Measurements from ENCODE around the gene C1orf21. TPM values are rescaled to one million over a fixed set of nuclear protein-coding genes. Genes with fewer than 3 reads are reported as not detected.

Gene C1orf21
- total RNA-seq, 4 donors from 2014 or later: 13.1 to 30.6 (median 22.1) TPM

- Histone ChIP-seq H3K4me1 (no peaks in the 10 kb centered on the region), H3K36me3 (no peaks in the 10 kb centered on the region), H3K27me3 (no peaks in the 10 kb centered on the region), H3K9me3 (no peaks in the 10 kb centered on the region), H3K4me3 (replicated peaks in 1 of 3) (no peak overlapping the region), H3K27ac (no peak overlapping the region)
- intact Hi-C loops (cut with DNase I): loop anchor here (10.0 kb wide), 1 partner anchor 165 kb away; no protein-coding TSS in a partner anchor
- TF ChIP-seq CTCF (IDR thresholded peaks at IDR 0.05) (no peak), POLR2A (IDR thresholded peaks at IDR 0.05) (no peak)
- no peak for DNase-seq
- WGBS, 2 donors: 64 to 77% methylated on average over 5 of the region's 5 CpGs
Measured at GRCh38 chr1:184399192-184399847, 12.5 kb downstream of the C1orf21 start.

- WGBS, 2 donors: 89 to 97% methylated on average over 3 of the region's 3 CpGs
- TF ChIP-seq POLR2A (IDR thresholded peaks at IDR 0.05): no peak
- TF ChIP-seq CTCF (IDR thresholded peaks at IDR 0.05): no peak
- Histone ChIP-seq H3K9me3 (no peaks in the 10 kb centered on the region), H3K4me1 (peaks cover 0 to 8% of the 10 kb centered on the region in 2 donors), H3K27me3 (no peaks in the 10 kb centered on the region), H3K36me3 (no peaks in the 10 kb centered on the region), H3K4me3 (replicated peaks in 1 of 3) (no peak overlapping the region), H3K27ac (no peak overlapping the region)
- no peak for DNase-seq
- intact Hi-C loops (cut with DNase I): no loop called here
Measured at GRCh38 chr1:184403961-184404726, 17.3 kb downstream of the C1orf21 start.

- H3K4me1 ChIP-seq: peaks cover 0 to 8% of the 10 kb centered on the region in 2 donors
- WGBS, 2 donors: 93 to 96% methylated on average over 2 of the region's 2 CpGs
- no peak for DNase-seq
- intact Hi-C loops (cut with DNase I): no loop called here
- H3K9me3 ChIP-seq: no peaks in the 10 kb centered on the region
- no peak for TF ChIP-seq CTCF (IDR thresholded peaks at IDR 0.05)
- no peak for TF ChIP-seq POLR2A (IDR thresholded peaks at IDR 0.05)
- no peaks in the 10 kb centered on the region for H3K36me3 ChIP-seq
- no peak overlapping the region for H3K27ac ChIP-seq
- no peaks in the 10 kb centered on the region for H3K27me3 ChIP-seq
- H3K4me3 ChIP-seq (replicated peaks in 1 of 3): no peak overlapping the region
Measured at GRCh38 chr1:184404727-184405027, 17.8 kb downstream of the C1orf21 start.

GRCh38 chr1:184405094-184405800 lies 18.4 kb downstream of the C1orf21 start:
- intact Hi-C loops (cut with DNase I): no loop called here
- no peak for TF ChIP-seq POLR2A (IDR thresholded peaks at IDR 0.05)
- TF ChIP-seq CTCF (IDR thresholded peaks at IDR 0.05): no peak
- Histone ChIP-seq H3K4me3 (replicated peaks in 1 of 3) (no peak overlapping the region), H3K27me3 (no peaks in the 10 kb centered on the region), H3K27ac (no peak overlapping the region), H3K4me1 (peaks cover 0 to 8% of the 10 kb centered on the region in 2 donors), H3K9me3 (no peaks in the 10 kb centered on the region), H3K36me3 (no peaks in the 10 kb centered on the region)
- no peak for DNase-seq
- 93 to 95% methylated on average over 4 of the region's 4 CpGs for WGBS, 2 donors

GRCh38 chr1:184405801-184406142 lies 18.9 kb downstream of the C1orf21 start:
- WGBS, 2 donors: 73 to 89% methylated on average over 1 of the region's 1 CpG

More at GRCh38 chr1:184405801-184406142, 18.9 kb downstream of the C1orf21 start:
- Histone ChIP-seq H3K9me3 (no peaks in the 10 kb centered on the region), H3K36me3 (no peaks in the 10 kb centered on the region), H3K27ac (no peak overlapping the region), H3K4me3 (replicated peaks in 1 of 3) (no peak overlapping the region), H3K4me1 (peaks cover 0 to 8% of the 10 kb centered on the region in 2 donors), H3K27me3 (no peaks in the 10 kb centered on the region)
- intact Hi-C loops (cut with DNase I): no loop called here
- TF ChIP-seq POLR2A (IDR thresholded peaks at IDR 0.05): no peak
- no peak for DNase-seq

Data from thyroid gland (tissue), 4 donors.